Stimulated activated CD8-positive, alpha-beta memory T cell treated with anti-CD3 and anti-CD28 coated beads, Interleukin-4, amount 100 ng/mL, for 1 hour (primary cell): ENCODE measurements around the gene CDH24.

Experiments used
- DNase-seq, 2 donors: peaks; one replicate each; pipeline ENCODE4 v3.0.0-alpha.2; 2020; ENCODE audit warnings: low read depth in 2 of 2, low spot score in 1 of 2

CDH24 gene

DNA sequence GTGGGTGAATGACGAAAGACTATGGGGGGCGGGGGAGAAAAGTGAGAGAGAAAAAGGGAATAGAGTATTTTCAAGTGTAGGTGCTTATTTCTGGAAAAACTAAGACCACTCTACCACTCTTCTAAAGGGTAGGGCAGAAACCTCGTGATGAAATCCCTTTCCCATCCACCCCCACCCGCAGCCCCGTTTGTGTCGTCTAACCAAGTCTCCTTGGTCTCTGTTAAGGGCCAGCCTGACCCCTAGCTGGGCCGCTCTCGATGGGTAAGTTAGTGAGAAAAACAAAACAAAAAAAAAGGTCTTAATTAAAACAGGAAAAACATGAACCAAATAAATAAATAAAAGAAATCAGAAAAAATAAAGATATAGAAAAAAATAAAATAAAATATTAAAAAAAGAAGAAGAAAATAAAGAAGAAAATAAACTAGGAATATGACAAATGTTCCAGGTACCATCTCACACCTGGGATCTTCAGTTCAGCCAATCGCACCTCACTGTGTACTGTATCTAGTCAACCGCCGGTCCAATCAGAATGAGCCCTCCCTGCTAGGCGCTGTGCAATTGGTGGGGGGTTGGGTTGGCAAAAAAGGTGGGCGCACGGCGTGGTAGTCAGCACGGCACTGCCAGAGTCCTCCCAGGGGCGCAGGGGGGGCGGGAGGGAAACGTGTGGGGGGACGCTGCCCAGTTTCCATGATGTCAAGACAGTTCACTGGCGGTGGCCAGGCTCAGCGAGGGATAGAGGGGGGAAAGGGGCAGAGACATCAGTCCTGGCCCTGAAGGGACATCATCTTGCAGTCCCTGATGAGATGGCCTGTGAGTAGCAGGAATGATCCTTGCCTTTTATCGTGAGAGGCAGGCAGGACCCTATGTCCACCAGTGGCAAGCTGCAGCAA, 9.8 kb upstream of the CDH24 start:
- DNase-seq, result no peak

- DNase-seq, result no peak
These were observed 9.0 kb upstream of the CDH24 start for GRCh38 chr14:23066368-23066767.

- no peak for DNase-seq
These were observed 6.3 kb upstream of the CDH24 start for GRCh38 chr14:23063601-23064000.

DNA sequence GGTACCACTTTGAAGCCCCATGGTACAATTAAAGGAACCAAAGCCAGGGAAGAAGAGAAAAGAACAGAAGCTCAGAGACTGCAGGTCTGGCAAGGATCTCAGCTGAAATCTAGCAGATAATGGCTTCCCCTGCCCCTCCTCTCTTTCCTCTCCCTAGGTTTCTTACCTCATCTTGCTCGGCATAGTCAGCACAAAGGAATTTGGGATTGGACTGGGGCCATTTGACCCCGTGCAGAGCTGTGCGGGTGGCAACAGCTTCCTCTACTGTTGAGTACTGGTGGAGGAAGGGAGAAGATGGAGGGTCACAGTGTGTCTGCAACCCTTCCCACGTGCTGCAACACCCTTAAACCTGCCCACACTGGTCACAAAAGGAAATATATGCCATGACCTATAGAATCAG, 4.7 kb upstream of the CDH24 start:
- no peak for DNase-seq

GRCh38 chr14:23060536-23061260, 3.4 kb upstream of the CDH24 start:
- no peak for DNase-seq

DNA sequence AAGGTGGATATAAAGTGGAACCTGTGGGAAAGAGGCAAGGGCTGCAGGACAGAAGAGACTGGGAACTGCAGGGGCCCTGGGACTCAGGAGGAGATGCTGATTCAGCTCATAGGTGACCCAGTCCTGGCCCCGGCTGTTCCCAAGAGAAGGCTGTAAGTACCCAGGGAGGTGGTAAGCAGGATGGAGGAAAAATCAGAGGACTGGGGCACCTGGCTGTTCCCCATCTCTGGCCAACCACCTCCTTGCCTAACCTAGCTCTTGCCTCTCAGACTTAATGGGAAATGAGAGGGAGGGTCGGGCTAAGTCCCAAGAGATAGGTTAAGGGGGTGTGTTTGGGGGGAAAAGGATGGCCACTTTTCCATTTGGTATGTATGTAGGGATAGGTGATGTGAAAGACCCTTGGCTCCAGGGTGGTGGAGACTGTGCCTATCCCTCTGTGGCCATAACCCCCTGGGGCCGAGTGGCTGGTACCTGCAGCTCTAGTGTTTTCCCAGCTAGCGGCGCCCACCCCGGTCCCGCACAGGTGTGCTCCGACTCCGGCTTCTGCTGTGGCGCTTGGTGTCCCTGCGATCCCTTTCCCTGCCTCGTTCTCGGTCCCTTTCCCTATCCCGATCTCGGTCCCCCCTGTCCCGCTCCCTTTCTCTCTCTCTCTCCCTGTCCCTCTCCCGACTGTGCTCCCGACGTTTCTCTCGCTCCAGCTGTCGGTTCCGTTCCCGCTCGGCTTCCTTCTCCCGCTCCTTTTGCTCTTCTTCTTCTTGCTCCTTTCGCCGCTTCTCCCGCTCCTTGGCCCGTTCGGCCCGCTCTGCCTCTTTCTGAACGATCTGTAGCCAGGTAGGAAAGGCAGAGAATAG, 1.6 kb upstream of the CDH24 start:
- DNase-seq, result no peak

GRCh38 chr14:23057757-23058653, 685 bp upstream of the CDH24 start:
- peak; percentile 75 to 80 for DNase-seq

- DNase-seq, result peak in 1 of 2 donors; percentile 49
These were observed 970 bp downstream of the CDH24 start for GRCh38 chr14:23056145-23056955.

GRCh38 chr14:23055621-23056144, 1.6 kb downstream of the CDH24 start:
- no peak for DNase-seq

DNA sequence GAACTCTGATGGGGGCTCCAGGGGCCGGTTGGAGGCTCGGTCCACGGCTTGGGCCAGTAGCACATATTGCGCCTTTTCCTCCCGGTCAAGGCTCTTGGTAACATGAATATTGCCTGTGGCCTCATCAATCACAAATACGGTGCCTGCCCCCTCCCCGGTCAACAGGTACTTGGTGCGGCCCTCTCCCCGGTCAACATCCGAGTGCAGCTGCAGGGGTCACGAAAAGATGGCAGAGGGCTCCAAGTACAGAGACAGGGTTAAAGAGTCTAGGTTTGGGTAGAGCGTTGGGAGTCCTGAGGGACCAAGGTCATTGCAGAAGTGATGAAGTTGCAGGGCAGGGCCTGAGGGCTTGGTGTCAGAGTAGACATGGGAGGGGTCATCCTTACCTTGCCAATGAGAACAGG, 2.2 kb downstream of the CDH24 start:
- DNase-seq, result no peak

GRCh38 chr14:23054000-23054811, 3.1 kb downstream of the CDH24 start:
- DNase-seq, result no peak

DNA sequence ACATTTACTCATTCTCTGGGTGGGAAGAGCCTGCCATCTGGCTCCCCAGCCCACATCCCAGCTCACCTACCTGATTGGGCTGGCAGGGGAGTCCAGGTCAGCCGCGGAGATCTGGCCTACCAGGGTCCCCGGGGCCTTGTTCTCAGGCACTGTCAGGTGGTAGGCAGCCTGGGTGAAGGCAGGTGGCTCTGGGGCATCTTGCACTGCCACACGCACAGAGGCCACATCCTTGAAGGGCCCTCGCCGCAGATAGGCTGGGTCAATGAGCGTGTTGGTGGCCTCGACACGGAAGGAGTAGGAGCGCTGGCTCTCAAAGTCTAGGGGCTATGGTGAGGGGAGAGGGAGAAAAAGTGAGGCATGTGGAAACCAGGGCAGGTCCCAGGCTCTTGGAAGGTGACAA, 3.9 kb downstream of the CDH24 start:
- DNase-seq, result no peak

- no peak for DNase-seq
These were observed 4.6 kb downstream of the CDH24 start for GRCh38 chr14:23052671-23053070.

DNA sequence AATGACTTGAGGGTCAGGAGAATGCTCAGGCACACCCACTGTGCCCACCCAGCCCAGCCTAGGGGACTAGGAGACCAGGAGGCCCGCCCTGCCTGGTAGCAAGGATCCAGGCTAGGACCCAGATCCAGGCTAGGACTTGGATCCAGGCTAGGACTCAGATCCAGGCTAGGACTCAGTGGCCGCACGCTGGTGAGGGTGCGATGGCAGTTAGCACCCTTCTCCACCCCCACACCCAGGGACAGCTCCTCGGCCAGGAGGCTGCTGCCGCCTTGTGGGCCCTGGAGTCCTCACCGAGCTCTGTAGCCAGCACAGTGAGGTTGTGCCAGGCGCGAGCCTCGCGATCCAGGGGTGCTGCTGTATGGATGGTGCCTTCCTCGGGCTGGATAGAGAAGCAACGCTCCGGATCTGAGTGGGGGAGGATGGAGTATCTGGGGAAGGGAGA, 5.1 kb downstream of the CDH24 start:
- DNase-seq, result no peak

- no peak for DNase-seq
These were observed 5.9 kb downstream of the CDH24 start for GRCh38 chr14:23051141-23052057.

DNA sequence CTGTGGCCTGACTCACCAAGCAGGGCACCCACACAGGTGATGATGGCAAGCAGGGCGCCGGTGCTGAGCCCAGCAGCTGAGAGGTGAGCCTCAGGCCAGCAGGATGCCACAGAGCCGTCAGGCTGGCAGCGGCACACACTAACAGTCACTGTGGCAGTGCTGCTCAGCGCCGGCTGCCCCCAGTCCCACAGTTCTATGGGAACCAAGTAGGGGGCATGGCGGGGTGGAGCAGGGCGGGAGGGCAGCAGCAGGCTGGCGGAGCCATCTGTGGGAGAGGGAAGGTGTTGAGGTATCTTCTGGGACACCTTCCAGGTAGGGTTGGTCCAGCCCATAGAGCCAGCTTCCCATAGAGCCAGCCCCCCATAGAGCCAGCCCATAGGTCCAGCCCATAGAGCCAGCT, 8.3 kb downstream of the CDH24 start:
- no peak for DNase-seq
